ENCODE measurements around the gene DYRK1A.

The DYRK1A gene

DNA sequence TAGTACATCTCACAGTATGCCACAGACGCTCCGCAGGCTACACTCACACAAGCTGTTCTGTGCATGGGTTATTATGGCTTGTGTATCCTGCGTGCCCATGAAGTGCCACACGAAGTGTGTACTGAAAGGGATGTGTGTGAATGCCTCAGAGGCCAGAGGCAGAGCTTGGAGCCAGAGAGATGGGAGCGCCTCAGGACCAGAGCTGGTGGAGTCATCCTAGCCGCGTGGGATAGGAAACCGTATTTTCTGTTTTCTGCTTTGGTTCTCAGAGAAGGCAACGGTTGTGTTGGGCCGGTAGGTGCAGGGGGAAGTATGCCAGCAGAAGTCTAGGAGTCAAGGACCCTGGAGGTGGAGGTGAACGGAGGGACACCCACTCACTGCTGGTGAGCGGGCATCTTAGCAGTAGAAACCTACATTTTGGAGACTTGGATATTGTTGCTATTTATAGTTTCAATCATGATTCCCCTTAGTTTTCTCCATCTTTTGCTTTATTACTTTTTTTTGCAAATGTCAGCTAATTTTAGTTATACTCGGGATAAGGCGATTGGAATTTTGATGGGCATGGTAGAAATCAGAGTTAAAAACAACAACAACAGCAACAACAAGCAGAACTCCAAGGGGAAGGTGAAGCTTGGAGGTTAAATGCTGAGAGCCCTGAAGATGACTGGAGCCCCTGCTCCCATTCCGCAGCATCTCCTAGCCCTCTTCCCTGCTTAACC lies 188.2 kb downstream of the DYRK1A start:
- DNase-seq, result no peak

- no peak for DNase-seq
These were observed 189.2 kb downstream of the DYRK1A start for GRCh38 chr21:37555672-37556261.

DNA sequence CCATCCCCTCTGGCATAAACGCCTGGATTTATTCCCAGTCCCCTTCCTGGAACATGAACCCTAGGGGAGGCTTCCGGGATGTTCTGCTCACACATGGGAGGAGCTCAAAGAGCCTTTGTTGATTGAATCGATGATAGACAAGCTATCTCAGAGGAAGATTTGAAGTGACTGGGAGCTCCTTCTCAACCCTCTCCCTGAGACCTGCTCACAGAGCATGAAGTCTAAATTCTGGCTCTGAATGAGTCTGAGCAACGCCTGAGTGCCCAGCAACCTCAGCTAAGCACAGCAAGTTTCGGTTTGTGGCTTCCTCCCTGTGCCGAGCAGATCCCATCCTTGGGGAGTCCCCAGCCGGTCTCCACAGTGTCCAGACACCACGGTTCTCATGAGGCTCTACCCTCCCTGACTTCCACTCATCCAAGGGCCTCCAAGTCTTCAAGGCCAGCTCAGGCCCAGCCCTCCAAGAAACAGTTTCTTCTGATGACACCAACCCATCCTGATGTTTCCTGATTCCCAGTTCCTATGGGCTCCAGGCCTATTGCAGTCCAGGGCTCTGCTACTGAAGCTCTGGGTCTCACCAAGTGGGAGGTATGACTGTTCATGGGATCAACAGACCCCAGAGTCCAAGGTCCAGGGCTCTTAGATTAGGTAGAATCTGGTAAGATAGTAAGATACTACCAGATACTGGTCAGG lies 190.8 kb downstream of the DYRK1A start:
- no peak for DNase-seq

- no peak for DNase-seq
These were observed 192.2 kb downstream of the DYRK1A start for GRCh38 chr21:37558676-37559211.

DNA sequence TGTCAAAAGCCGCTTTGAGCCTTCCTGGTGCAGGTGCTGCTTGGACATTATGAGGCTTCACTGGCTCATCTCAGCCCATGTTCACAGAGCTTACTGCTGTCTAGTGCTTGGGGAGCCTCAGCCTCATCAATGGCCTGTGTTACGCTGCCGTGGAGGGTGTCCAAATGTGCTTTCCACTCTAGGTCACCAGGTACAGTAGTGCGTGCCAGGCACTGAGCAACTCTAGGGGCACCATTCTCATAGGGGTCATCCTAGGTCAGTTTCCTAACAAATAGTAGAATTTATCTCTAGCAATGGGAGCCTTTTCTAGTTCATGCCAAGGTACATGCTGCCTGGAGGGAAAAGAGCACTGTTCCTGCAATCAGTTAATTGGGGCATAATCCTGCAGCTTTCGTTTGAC lies 193.8 kb downstream of the DYRK1A start:
- DNase-seq, result no peak

DNA sequence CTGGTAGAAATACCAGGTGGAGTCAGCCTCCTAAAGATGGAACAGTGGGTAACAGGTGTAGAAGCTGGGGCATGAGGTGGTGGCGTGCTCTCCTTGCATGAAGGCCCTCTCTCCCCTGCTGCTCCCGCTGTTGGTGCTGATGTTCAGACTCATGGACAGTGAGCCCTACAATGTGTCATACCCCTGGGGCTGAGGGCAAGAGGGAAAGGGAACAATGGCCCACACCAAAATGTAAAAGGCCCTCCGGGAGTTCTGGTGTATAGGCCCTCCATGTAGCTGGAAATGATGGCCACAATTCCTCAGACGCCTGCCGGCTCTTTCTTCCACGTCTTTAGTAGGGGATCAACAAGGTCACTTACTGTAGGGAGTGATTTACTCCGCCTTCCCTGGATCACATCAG lies 194.9 kb downstream of the DYRK1A start:
- DNase-seq, result no peak

DNA sequence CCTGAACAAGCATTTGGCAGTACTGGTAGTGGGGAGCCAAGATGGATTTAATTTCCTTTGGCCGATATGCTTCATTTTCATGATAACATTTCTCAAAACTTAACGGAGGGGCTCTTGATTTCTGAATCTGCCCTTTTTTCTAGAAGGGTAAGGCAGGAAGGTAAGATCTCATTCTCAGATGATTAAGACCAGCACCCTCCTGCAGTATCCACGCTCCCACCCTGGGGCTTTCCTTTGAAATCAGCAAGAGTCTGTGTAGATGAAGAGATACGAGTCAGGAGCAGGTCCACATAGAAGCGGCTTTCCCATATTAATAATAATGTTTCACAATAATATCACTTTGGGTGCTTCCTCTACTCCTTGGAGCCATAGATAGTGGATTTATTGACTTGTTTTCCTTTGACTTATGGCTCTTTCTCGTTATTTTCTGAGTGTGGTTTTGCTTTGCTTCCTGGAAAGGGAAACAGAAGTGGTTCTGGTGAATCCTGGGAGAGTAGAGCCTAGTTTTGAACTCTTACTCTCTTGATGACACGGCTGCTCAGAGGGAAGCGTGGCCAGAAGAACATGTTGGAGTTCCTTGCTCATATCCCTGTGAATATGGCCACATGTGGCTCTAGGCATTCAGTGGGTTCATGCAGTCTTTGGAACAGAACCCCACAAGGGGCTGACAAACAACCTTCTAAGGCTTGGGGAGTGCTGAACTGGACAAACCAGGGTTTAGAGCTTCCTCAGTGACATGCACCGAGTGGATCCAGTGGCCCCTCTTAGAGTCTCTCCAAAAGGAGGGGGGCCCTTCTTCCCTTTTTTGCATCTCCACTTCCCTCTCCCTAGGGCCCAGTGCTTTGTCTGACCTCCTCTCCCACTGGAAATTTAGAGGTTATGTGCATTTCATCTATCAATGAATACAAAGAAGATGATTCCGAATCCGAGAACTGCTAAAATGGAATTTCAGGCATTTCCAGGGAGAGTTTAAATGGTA lies 195.7 kb downstream of the DYRK1A start:
- DNase-seq, result no peak

- DNase-seq, result no peak
These were observed 196.5 kb downstream of the DYRK1A start for GRCh38 chr21:37562920-37563640.

GRCh38 chr21:37563641-37564340 lies 197.2 kb downstream of the DYRK1A start:
- DNase-seq, result peak; percentile 93

DNA sequence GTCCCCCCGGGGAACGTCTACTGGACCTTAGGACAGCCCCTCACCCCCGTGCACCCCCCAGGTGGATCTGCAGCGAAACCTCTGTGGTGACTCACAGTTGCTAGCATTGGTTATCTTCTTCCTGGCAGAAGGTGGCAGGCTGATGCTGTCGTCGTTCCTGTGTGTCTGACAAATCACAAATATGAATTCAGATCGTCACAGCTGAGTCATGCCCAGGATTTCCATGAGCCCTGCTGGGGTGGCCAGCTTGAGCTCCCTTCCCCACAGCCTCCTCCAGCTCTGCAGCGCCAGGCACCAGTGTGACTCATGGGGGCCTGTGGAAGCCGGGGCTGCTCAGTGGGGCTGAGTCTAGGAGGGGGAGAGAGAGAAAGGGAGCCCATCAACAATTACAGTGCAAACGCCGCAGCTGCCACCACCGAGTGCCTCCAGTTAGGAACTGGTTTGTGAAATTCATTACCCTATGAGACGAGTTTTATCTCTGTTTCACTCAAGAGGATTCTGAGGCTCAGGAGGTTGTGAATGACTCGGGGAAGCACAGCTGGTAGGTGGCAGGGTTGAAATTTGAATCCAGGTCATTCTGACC lies 197.9 kb downstream of the DYRK1A start:
- peak; percentile 61 for DNase-seq

DNA sequence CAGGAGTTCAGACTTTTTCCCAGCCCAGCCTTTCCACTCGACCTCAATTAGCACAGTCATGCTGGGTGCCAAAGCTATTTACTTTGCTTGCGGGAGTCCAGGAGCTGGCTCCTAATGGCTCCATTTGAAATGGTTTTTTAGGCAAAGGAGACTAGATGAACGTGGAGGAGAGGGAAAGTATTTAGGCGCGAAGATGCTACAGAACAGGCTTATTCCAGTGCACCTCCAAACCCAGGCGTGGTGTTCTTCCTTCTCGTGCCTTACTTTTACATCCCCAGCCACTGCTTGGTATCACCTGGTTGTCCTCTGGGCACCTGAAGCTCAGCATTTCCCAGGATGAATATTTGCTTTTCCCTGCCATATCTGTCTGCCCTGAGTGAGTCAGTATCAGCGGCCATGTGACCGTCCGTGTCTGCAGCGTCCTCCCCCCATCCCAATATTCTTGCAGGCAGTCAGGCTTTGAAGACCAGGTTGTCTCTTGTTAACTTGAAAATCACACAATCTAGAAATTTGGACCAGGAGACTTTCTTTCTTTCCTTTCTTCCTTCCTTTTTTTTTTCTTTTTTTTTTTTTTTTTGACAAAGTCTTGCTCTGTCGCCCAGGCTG lies 198.5 kb downstream of the DYRK1A start:
- DNase-seq, result no peak

DNA sequence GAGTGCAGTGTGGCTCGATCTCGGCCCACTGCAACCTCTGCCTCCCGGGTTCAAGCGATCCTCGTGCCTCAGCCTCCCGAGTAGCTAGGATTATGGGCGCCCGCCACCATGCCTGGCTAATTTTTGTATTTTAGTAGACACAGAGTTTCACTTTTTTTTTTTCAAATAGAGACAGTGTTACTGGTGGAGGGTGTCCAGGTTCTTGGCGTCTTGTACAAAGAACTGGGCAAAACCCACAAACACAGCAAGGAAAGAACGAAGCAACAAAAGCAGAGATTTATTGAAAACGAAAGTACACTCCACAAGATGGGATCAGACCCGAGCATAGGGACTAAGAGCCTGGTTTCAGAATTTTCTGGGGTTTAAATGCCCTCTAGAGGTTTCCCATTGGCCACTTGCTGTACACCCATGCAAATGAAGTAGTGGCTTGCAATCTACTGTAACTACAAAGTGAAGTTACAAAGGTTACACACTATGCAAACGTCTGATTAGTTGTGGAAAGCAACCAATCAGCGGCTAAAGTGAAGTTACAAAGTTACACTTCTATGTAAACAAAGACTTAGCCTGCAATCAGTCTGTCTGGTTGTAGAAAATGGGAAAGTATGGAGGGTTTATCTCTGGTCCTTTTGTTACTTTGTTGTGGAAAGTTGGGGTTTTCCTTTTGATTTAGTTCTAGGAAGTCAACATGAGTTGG lies 199.1 kb downstream of the DYRK1A start:
- no peak for DNase-seq

GRCh38 chr21:37566790-37567615 lies 200.4 kb downstream of the DYRK1A start:
- DNase-seq, result no peak

- DNase-seq, result no peak
These were observed 201.8 kb downstream of the DYRK1A start for GRCh38 chr21:37568415-37568814.

DNA sequence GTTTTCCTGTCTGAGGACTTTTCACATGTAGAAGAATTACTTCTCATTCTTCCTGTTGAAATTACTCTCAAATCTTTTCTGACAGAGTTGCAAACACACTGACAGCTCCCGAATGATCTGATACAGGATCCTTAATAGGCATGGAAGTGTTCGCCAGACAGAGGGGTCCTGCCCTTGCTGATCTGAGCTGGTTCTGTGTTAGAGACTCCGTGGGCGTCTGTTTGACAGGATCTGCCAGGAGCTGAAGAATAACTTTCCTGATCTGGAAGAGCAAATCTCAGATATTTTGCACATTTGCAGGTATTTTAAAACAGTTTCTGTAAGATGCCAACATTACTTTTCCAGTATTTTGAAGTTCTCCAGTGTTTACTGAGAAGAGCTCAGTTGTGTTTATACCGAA lies 202.3 kb downstream of the DYRK1A start:
- no peak for DNase-seq

- DNase-seq, result no peak
These were observed 204.9 kb downstream of the DYRK1A start for GRCh38 chr21:37571442-37571841.

DNA sequence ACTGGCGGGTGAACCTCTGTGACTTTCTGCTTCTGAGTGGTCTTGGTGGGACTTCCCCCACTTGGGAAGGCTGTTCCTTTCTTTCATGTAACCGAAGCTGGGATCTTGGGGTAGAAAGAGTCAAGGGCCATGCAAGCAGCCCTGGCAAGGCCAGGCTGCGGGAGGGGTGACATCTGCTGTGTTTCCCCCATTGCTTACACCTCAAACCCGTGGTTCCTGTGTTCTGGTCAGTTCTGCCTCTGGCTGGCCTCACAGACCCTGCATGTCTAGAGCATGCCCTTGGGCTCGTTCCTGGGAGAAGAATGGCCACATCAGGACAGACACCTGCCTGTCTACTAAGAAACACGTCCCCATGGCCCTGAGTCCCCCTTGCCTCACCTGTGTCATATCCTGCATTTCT lies 207.7 kb downstream of the DYRK1A start:
- no peak for DNase-seq

GRCh38 chr21:37574751-37575150 lies 208.2 kb downstream of the DYRK1A start:
- DNase-seq, result no peak

DNA sequence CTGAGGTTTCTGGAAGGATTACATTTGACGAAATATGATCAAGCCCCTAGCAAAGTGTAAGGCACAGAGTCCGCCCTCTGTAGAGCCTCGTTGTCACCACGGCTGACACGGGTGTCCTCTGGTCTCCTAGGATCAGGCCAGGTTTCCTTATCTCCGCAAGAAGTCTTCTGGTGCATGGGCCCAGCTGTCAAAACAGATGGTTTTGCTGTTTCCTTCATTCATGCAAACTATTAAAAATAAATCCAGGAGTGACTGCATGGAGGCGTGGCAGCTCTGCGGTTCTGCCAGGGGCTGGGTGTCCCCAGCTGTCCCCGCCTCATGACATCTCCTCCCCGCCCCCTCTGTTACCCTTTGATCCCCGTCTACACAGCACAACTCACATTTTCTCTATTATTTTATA lies 209.0 kb downstream of the DYRK1A start:
- DNase-seq, result no peak
